ENCODE results near the gene MRC2.

The MRC2 gene

GRCh38 chr17:62641951-62642350 lies 14.5 kb downstream of the MRC2 start:
- DNase-seq: no peak

GRCh38 chr17:62643496-62643895 lies 16.0 kb downstream of the MRC2 start:
- no peak for DNase-seq

GRCh38 chr17:62644487-62645173 lies 17.2 kb downstream of the MRC2 start:
- peak; percentile 43 for DNase-seq

- DNase-seq: no peak
These were observed 20.9 kb downstream of the MRC2 start for GRCh38 chr17:62648251-62648955.

GRCh38 chr17:62648956-62649294 lies 21.5 kb downstream of the MRC2 start:
- DNase-seq: no peak

GRCh38 chr17:62649570-62649969 lies 22.1 kb downstream of the MRC2 start:
- DNase-seq: no peak

GRCh38 chr17:62650587-62650986 lies 23.1 kb downstream of the MRC2 start:
- no peak for DNase-seq

- peak; percentile 71 for DNase-seq
These were observed 25.0 kb downstream of the MRC2 start for GRCh38 chr17:62652251-62653001.

GRCh38 chr17:62653002-62653825 lies 25.7 kb downstream of the MRC2 start:
- DNase-seq: peak; percentile 91

GRCh38 chr17:62653826-62654761 lies 26.6 kb downstream of the MRC2 start:
- DNase-seq: no peak

- DNase-seq: no peak
These were observed 28.2 kb downstream of the MRC2 start for GRCh38 chr17:62655656-62656055.

- DNase-seq: no peak
These were observed 29.0 kb downstream of the MRC2 start for GRCh38 chr17:62656446-62656845.

- DNase-seq: no peak
These were observed 29.7 kb downstream of the MRC2 start for GRCh38 chr17:62657145-62657665.

- DNase-seq: no peak
These were observed 30.2 kb downstream of the MRC2 start for GRCh38 chr17:62657690-62658089.

- DNase-seq: no peak
These were observed 30.9 kb downstream of the MRC2 start for GRCh38 chr17:62658136-62658920.

- DNase-seq: no peak
These were observed 33.2 kb downstream of the MRC2 start for GRCh38 chr17:62660629-62661118.

- no peak for DNase-seq
These were observed 33.9 kb downstream of the MRC2 start for GRCh38 chr17:62661337-62661736.

GRCh38 chr17:62662855-62663254 lies 35.4 kb downstream of the MRC2 start:
- no peak for DNase-seq

- DNase-seq: no peak
These were observed 35.8 kb downstream of the MRC2 start for GRCh38 chr17:62663304-62663703.

- no peak for DNase-seq
These were observed 37.1 kb downstream of the MRC2 start for GRCh38 chr17:62664336-62665120.

All from NCI-H2029 (cell line).